ENCODE data around the gene DLEC1. TPM values are rescaled to one million over a fixed set of nuclear protein-coding genes. Genes with fewer than 3 reads are reported as not detected.

The DLEC1 gene
- total and polyA plus RNA-seq, 9 of the 15 experiments (the other 6 are each of a cell fraction or from before 2014, with no cell fraction given) = 0.07 to 0.08 TPM; not detected in 7

GRCh38 chr3:38117748-38118420 lies 78.9 kb downstream of the DLEC1 start (continued):
- 0 out of 2 replicates have a peak, but pooled peaks have one; percentile 21 for TF ChIP-seq RREB1 (CRISPR knock-in tag; IDR thresholded peaks at IDR 0.05)
- no peak for TF ChIP-seq CREBBP (IDR thresholded peaks at IDR 0.05; ENCODE audit: low read depth, low read length)
- 0 out of 4 replicates have a peak, but pooled peaks of 1 of the 2 experiments have one; percentile 60 for TF ChIP-seq MAZ (CRISPR knock-in tag; conservative IDR thresholded peaks at IDR 0.05 in 1 of 2, IDR thresholded peaks at IDR 0.05 in 1 of 2)
- TF ChIP-seq FUS (optimal IDR thresholded peaks at IDR 0.05; ENCODE audit: low read depth, low read length) = no peak
- no peak for TF ChIP-seq NR2C1 (IDR thresholded peaks at IDR 0.05)
- peak; percentile 51; the same call in 1 of the 2 replicates for TF ChIP-seq NR2C1 (tag; IDR thresholded peaks at IDR 0.05)
- 0 out of 2 replicates have a peak, but pooled peaks have one; percentile 4 for TF ChIP-seq MITF (IDR thresholded peaks at IDR 0.05)
- peak; percentile 29; the same call in 1 of the 2 replicates for TF ChIP-seq ERF (CRISPR knock-in tag; IDR thresholded peaks at IDR 0.05)
- TF ChIP-seq CTBP1 (IDR thresholded peaks at IDR 0.05; ENCODE audit: borderline replicate concordance) = 0 out of 2 replicates have a peak, but pooled peaks have one; percentile 53
- TF ChIP-seq RFX1 (IDR thresholded peaks at IDR 0.05) = no peak
- no peak for TF ChIP-seq MEIS2 (IDR thresholded peaks at IDR 0.05; ENCODE audit: partially characterized antibody)
- no peak for TF ChIP-seq CBX3 (IDR thresholded peaks at IDR 0.05; ENCODE audit: borderline replicate concordance in 1 of 2, low read length in 2 of 2)
- TF ChIP-seq ATF2 (CRISPR knock-in tag; IDR thresholded peaks at IDR 0.05) = no peak
- TF ChIP-seq RBM17 (IDR thresholded peaks at IDR 0.05; ENCODE audit: borderline replicate concordance, low read depth, low read length) = no peak
- TF ChIP-seq ZFPM2 (CRISPR knock-in tag; IDR thresholded peaks at IDR 0.05) = no peak
- no peak for TF ChIP-seq ZBTB7A (IDR thresholded peaks at IDR 0.05; ENCODE audit: borderline replicate concordance, control insufficient read depth, low read depth, low read length)
- TF ChIP-seq PATZ1 (CRISPR knock-in tag; IDR thresholded peaks at IDR 0.05; ENCODE audit: borderline replicate concordance) = 0 out of 2 replicates have a peak, but pooled peaks have one; percentile 31
